Stimulated activated CD4-positive, alpha-beta T cell treated with anti-CD3 and anti-CD28 coated beads, Interleukin-1b, Interleukin-23, amount 100 ng/mL, for 24 hours (primary cell): ENCODE results near the gene SLC51B.
"Not testable (repeated sequence)": the region's sequence is repeated elsewhere in the genome, so short reads cannot be mapped to it uniquely, and the experiment has no call there.

ENCODE experiments used
- DNase-seq, 4 experiments: peaks; one replicate each; pipeline ENCODE4 v3.0.0-alpha.2; 2020; ENCODE audit warnings: low read depth in 4 of 4, low spot score in 1 of 4

Gene SLC51B

GRCh38 chr15:65097651-65098263 lies 52.6 kb downstream of the SLC51B start:
- DNase-seq = no peak

DNA sequence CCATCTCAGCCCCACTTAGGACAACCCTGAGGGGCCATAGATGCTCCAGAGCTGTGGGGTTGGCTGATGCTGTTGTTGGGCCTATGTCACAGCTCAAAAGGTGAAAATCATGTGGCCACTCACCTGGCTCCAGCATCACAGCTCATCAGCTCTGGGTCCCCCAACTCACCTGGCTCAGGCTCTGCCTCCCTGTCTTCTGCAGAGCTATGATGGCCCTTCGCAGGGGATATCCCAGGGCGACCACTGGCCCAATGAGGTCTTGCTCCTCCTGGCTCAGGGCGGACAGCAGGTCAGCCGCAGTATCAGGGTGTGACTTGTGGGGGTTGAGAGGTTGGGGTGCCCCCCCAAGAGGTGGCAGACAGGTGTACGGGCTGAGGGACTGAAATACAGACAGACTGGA lies 54.1 kb downstream of the SLC51B start:
- DNase-seq = no peak

DNA sequence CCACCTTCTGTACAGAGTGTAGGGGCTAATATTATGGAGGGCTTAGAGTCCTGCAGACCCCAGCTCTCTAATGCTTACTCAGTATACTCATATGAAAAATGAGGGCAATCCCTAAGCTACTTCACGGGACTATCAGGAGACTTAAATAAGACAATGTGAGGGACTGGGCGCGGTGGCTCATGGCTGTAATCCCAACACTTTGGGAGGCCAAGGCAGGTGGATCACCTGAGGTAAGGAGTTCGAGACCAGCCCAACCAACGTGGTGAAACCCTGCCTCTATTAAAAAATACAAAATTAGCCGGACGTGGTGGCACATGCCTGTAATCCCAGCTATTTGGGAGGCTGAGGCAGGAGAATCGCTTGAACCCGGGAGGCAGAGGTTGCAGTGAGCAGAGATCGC lies 54.6 kb downstream of the SLC51B start:
- DNase-seq = not testable (repeated sequence)

DNA sequence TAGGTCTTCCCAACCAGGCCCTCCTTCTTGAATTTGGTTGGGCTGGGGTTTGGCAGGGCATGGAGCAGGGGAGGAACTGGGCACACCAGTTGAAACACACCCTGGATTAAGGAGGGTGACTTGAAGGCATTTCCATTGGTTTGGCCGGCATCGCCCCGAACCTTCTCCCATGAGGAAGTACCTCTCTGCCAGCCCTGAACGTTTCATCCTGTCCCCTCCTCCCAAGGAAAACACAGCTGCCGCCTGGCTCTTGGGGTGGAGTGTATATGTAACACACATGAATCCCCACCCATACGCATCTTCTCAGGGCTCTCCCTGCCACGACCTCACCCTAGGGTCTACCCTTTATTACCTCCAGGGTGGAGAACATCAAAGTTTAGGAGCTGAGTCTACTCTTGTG lies 55.3 kb downstream of the SLC51B start:
- DNase-seq = no peak

GRCh38 chr15:65101411-65101890 lies 56.3 kb downstream of the SLC51B start:
- peak; percentile 18 to 35 (median 26) for DNase-seq

DNA sequence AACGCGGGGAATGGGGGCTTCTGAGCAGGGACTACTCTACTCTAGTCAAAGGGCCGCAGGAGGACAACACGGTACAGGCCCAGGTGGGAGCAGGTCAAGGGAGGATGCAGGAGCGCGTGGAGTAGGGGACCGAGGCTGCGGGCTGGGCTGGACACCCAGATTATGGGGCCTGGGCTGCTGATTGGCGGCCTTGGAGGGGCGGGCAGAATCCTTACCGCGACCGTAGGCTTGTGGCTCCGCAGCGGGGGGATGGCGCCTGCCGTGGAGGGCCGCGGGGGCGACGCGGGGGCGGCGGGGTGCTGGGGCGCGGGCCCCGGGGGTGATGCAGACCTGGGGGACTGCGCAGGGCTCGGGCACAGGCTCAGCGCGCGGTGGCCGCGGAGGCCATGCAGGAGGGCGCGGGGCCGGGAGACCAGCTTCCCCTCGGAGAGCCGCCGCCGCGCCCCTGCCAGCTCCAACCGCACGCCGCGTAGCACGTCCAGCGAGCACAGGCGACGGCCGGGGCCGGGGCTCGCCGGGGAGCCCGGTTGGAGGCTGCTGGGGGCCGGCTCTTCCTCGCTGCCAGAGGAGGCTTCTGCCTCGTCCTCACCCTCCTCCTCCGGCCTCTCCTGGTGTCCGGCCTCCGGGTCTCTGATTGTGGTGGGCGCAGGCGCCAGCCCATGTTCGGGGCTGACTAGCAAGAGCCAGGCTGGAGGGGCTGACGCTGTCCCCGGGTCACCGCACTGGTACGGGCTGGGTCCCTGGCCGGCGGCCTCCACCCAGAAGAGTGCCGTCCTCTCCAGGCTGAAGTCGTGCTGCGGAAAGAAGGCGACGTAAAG lies 56.9 kb downstream of the SLC51B start:
- DNase-seq = no peak

- no peak for DNase-seq
These were observed 57.7 kb downstream of the SLC51B start for GRCh38 chr15:65102912-65103311.
